Activated T-helper 2 cell treated with anti-CD3 and anti-CD28 coated beads, Interferon-gamma antibody, Interleukin-2, Interleukin-4, amounts not matched to agents 10 μg/mL and 5 μg/mL and 100 μg/mL, durations not matched to agents 14 hours and 24 hours and 36 hours (primary cell): ENCODE results near the gene NFIX. TPM values are rescaled to one million over a fixed set of nuclear protein-coding genes. Genes with fewer than 3 reads are reported as not detected.

ENCODE experiments used
- DNase-seq: peaks from one replicate; pipeline ENCODE4 v3.0.0; 2021; ENCODE audit warnings: low spot score
- H3K27ac Mint-ChIP-seq: one replicate; pipeline ENCODE4 v1.8.0; 2021; ENCODE audit warnings: mixed read lengths
- H3K27me3 Mint-ChIP-seq: one replicate; pipeline ENCODE4 v1.8.0; 2021; ENCODE audit warnings: low read depth, mixed read lengths
- H3K36me3 Mint-ChIP-seq: one replicate; pipeline ENCODE4 v1.8.0; 2021; ENCODE audit warnings: low read depth, mixed read lengths
- H3K4me1 Mint-ChIP-seq: one replicate; pipeline ENCODE4 v1.8.0; 2021; ENCODE audit warnings: low read depth, mixed read lengths
- H3K4me3 Mint-ChIP-seq: one replicate; pipeline ENCODE4 v1.8.0; 2021; ENCODE audit warnings: low read depth, mild to moderate bottlenecking, moderate library complexity, mixed read lengths
- H3K9me3 Mint-ChIP-seq: one replicate; pipeline ENCODE4 v1.8.0; 2021; ENCODE audit warnings: mixed read lengths
- intact Hi-C: fragments of 100-400 bp; cut with micrococcal nuclease; formaldehyde crosslinking; loops from one replicate; pipeline ENCODE4 v1.15.1; 2023
- total RNA-seq: library from RNA; stranded (reverse); gene quantifications from 2 replicates; pipeline ENCODE4 v1.2.3, GENCODE V29; 2022

The NFIX gene
- total RNA-seq, 1 donor from 2014 or later: 2.7 TPM

DNA sequence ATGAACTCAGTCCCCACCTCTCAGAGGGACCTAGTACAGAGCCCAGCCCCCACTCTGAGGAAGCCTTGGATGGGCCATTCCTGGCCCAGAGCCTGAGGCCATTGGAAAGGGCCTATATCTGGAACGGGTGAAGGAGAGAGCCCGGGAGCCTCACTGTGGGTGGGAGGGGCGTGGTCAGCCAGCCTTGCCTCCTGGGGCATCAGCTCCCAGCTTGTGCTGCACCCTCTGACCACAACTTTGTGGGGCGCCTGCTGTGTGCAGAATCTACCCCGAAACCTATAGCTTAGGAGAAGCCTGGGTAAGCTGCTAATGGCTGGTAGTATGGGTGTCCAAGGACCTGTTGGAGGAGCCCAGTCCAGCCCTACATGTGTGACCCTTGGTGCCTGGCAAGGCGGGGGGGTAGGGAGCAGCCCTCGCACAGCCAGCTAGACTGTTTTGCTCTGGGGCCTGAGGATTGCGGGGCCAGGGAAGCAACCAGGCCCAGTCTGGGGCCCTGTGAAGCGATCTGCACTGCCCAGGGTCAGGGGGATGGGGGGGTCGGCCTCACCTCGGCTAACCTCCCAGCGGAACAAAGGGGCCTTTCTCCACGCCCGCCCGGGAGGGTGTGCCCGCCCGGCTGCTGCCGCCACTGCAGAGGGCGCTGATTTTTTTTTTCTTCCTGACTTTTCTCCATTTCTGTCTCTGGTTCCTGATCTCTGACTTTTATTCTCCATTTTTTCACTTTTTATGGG is 65.1 kb downstream of the NFIX start:
- intact Hi-C loops: no loop called here
- Mint-ChIP-seq H3K27me3 (peaks cover 29% of the 10 kb centered on the region), H3K27ac (no peak overlapping the region), H3K4me1 (peaks cover 4% of the 10 kb centered on the region), H3K9me3 (no peaks in the 10 kb centered on the region), H3K4me3 (peak overlapping the region; percentile 70), H3K36me3 (no peaks in the 10 kb centered on the region)
- DNase-seq: no peak

DNA sequence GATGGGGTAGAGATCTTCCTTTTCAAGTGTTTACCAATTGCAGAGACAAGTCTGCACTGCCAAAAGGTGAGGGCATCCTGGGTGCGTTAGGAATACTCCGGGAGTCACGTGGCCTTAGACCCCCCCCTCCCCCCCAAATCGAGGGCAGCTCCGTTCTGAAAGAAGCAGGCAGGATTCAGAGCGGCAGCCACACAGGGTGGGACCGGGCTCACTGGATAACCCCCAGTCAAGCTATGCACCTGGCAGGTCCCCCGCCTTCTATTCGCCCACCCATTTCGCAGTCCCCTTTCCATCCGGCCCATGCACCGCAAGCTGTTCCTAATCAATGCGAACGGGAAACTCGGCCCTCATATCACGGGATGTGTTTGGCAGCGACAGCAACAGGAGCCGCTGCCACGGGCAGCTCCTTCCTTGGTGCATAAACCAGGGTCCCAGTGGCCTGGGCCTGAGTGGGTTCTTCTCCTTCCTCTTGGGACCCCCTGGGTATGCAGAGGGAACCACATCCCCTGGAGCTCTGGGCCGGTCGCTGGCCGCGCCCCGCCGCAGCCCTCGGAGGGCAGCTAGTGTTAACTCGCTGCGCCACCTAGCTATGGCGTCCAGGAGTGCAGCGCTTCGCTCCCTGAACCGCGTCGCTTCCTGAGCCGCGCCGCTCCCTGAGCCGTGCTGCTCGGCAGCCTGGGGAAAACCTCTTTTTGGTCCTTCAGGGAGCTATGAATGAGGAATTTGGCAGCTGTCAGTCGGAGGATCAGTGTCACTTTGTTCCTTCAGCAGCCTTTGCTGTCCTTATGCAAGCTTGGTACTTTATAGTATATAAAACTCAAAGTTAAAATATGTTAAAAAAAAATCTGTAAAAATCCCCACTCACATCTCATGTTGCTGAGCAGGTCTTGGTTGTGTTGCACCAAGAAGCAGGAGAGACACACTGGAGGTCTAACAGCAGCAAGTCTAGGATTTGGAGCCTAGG is 66.0 kb downstream of the NFIX start:
- peak; percentile 68 for DNase-seq
- Mint-ChIP-seq H3K27me3 (peaks cover 29% of the 10 kb centered on the region), H3K27ac (no peak overlapping the region), H3K9me3 (no peaks in the 10 kb centered on the region), H3K36me3 (no peaks in the 10 kb centered on the region), H3K4me3 (peak overlapping the region; percentile 70), H3K4me1 (peaks cover 4% of the 10 kb centered on the region)
- intact Hi-C loops: loop anchor here (1.0 kb wide), 3 partner anchors 32 to 84 kb away; no protein-coding TSS in a partner anchor

DNA sequence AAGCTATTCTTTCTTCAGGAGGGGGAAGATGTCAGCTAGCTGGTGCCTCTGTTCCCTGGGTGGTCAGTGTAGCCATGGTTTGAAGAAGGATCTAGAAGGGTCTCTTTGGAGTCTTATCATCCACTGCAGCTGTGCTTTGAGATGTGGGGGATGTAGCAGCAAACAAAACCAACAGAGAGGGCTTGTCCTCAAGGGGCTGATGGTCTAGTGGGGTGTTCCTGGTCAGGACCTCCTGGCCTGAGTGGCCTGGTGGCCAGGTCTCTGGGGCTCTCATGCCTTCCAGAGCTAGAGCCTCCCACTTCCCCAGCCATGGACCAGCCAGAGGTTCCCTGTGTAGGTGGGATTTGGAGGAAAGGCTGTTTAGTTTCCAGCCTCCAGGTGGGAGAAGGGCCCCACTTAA is 67.0 kb downstream of the NFIX start:
- H3K27me3 Mint-ChIP-seq: peaks cover 29% of the 10 kb centered on the region
- no peak overlapping the region for H3K27ac Mint-ChIP-seq
- peaks cover 4% of the 10 kb centered on the region for H3K4me1 Mint-ChIP-seq
- intact Hi-C loops: no loop called here
- H3K36me3 Mint-ChIP-seq: no peaks in the 10 kb centered on the region
- H3K4me3 Mint-ChIP-seq: no peak overlapping the region
- no peak for DNase-seq
- no peaks in the 10 kb centered on the region for H3K9me3 Mint-ChIP-seq

DNA sequence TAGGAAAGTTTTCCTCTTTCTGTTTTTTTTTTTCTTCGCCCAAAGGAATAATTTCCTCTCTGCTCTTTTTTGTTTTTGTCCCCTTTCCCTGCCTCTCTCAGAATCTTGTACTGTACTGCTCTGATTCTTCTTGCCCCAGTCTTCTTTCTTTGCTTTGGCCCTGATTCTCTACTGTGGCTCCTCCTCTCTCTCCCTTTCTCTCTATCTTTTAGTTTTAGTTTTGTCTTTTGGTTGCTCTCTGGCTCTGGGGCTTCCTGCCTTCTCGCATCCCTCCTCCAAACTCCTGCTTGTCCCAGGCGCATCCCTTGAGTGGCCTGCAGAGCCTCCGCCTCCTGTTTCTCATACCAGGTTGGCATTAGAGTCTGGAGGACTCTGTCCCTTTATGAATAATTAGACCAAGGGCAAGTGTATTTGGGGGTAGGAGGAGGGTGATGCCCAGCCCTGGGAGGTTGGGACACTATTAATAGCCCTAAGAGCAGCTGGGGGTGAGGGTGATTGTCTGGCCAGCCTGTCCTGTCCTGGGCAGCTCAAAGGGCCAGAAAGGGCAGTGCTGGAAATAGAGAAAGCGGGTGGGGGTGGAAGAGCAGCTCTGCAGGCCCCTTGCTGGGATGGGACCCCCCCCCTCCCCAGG is 68.3 kb downstream of the NFIX start:
- DNase-seq: no peak
- Mint-ChIP-seq H3K4me1 (peaks cover 4% of the 10 kb centered on the region), H3K4me3 (no peak overlapping the region), H3K9me3 (no peaks in the 10 kb centered on the region), H3K27me3 (peaks cover 28% of the 10 kb centered on the region), H3K36me3 (no peaks in the 10 kb centered on the region), H3K27ac (no peak overlapping the region)
- intact Hi-C loops: no loop called here

DNA sequence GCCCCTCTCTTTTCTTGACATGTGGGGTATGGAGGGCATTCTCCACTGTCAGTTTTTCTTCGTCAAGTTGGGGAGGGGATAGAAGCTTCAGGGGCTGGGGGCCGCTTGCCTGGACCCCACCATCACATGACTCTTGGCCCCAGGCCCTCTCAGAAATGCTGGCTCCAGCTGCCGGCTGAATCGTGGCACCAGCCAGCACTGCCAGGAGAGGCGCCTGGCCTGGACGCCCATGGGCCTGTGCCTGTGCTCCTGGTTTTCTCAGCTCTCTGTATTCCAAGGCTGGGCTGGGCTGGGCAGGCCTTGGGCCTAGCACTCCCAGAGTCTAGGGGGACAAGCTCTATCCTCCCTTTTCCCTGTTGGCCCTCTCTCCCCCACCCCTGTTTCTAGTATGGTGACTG is 68.8 kb downstream of the NFIX start:
- intact Hi-C loops: no loop called here
- peaks cover 26% of the 10 kb centered on the region for H3K27me3 Mint-ChIP-seq
- H3K36me3 Mint-ChIP-seq: no peaks in the 10 kb centered on the region
- H3K4me3 Mint-ChIP-seq: no peak overlapping the region
- no peak overlapping the region for H3K27ac Mint-ChIP-seq
- no peaks in the 10 kb centered on the region for H3K9me3 Mint-ChIP-seq
- H3K4me1 Mint-ChIP-seq: peaks cover 4% of the 10 kb centered on the region
- no peak for DNase-seq

DNA sequence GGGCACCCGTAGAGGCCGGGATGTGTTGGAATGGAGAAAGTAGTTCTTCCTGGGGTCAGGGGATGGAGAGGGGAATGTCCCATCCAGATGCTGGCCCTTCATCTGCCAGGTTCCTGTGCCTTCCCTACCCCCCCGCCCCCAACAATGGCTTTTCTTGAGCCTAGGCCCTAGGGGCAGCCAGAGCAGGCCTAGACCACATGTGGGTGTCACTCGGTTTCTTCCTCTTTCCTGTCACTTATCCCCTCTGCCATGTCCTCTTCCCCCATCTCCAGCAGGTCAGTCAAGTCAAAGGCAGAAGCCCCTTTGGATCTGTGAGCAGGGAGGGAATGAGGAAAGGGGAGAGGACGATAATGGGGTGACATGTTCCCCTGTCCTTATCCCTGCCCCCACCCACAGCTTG is 71.0 kb downstream of the NFIX start:
- Mint-ChIP-seq H3K27me3 (peaks cover 18% of the 10 kb centered on the region), H3K27ac (no peak overlapping the region), H3K4me1 (peaks cover 3% of the 10 kb centered on the region), H3K4me3 (no peak overlapping the region), H3K36me3 (no peaks in the 10 kb centered on the region), H3K9me3 (no peaks in the 10 kb centered on the region)
- no peak for DNase-seq
- intact Hi-C loops: no loop called here

DNA sequence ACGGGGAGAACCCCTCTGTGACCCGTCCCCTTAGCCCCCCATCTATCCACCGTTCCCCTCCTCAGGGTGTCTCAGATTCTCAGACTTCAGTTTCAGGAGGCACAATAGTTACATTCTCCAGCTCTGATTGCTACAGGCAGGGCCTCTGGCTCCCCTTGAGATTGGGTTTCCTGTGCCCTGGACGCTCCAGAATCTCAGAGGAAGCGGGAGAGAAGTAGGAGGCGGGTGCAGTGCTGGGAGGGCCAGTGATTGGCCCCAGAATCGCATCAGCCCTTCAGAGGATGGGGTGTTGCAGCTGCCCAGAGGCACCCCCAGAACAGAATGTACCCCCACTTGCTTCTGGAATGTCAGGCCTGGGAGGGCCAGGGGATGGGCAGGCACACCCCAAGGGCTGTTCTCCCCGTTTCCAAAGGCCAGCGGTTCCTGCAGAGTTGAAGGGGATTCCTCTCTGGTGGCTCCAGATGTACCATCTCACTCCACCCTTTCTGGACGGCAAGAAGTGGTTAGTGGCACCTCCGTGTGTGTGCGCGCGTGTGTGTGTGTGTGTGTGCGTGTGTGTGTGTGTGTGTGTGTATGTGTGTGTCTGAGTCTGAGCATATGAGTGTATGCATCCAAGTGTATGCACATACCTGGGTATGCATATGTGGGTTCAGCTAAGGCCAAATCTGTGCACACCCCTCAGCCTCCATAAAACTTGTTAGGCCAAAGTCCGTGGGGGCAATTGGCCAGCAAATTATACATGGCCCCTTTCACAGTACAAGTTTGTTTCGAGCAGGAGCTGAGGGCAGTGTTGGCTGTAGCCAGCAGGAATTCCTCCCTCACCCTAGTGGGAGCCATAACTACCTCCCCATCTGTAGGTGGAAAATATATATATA is 71.9 kb downstream of the NFIX start:
- DNase-seq: no peak
- peaks cover 11% of the 10 kb centered on the region for H3K27me3 Mint-ChIP-seq
- H3K4me3 Mint-ChIP-seq: no peak overlapping the region
- intact Hi-C loops: no loop called here
- H3K27ac Mint-ChIP-seq: no peak overlapping the region
- H3K4me1 Mint-ChIP-seq: no peaks in the 10 kb centered on the region
- no peaks in the 10 kb centered on the region for H3K36me3 Mint-ChIP-seq
- H3K9me3 Mint-ChIP-seq: no peaks in the 10 kb centered on the region

DNA sequence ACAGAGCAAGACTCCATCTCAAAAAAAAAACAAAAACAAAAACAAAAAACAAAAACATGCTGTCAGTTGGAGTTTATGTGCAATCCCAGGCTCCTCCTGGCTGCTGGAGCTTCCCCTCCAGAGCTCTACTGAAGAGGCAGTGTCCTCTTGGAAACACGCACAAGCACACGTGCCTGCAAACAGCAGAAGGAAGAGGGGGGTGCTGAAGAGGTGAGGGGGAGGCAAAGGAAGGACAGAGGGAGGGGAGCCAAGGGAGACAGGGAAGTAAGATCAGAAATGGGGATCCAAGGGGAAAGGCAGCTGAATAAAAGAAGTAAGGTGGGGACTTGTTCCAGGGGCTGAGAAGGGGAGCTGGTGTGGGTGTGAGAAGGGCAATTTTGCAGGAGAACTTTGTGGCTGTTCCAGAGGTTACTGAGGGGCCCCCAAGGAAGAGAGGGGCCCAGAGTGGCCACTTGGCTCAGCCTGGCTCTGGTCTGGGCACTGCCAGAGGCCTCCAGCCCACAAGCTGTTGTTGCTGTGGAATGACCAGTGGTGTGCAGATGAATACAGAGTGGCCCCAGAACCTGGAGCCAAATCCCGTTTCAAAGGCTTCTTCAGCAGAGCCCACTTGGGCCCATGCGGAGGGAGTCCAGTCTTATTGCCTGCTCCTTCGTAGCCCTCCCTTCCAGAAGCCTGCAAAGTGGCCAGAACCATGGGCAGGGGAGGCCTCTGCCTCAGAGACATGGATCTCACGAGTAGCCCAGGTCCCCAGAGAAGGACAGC is 73.0 kb downstream of the NFIX start:
- no peak for DNase-seq
- Mint-ChIP-seq H3K4me1 (no peaks in the 10 kb centered on the region), H3K27me3 (peaks cover 3% of the 10 kb centered on the region), H3K9me3 (no peaks in the 10 kb centered on the region), H3K27ac (no peak overlapping the region), H3K36me3 (no peaks in the 10 kb centered on the region), H3K4me3 (no peak overlapping the region)
- intact Hi-C loops: no loop called here

DNA sequence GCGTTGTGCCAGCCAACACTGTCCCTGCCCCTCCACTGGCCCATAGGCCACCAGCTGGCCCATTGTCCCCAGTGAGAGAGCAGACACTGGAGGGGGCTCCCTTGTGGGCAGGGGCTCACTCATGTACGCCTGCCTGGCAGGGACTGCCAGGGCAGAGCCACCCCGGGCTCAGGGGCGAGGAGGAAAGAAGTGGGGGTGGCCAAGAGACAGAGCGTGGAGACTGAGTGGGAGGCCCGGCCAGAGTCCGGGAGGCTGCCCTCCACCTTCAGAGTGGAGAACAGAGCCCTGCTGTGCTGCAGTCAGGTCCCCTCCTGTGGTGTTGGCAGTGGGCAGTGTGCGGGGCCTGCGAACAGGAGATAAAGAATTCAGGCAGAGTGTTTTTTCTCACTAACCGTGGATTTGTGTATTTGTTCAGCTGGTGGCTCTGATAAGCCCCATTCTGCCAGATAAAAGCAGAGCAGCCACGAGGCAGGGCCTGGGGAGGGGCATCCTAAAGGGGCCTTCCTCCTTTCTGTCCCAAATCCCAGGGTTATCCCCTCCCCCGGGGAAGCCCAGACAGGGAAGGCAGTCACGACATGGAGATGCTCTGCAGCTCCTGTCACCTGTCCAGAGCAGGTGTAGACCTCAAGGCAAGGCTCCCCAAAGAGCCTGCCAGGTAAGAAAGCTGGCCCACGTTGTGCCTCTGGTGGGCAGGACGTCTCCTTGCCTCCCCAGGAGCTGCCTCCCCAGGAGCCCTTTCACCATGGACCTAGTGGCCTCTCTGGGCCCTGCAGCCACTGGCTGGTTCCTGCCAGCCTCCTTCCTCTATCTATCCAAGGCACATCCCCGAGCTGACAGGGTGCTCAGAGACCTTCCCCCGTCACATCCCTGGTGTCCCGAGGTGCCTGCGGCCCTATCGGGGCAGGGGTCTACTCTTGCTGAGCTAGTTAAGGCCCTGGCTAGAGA is 74.4 kb downstream of the NFIX start:
- Mint-ChIP-seq H3K36me3 (no peaks in the 10 kb centered on the region), H3K4me3 (no peak overlapping the region), H3K27ac (no peak overlapping the region), H3K9me3 (no peaks in the 10 kb centered on the region), H3K4me1 (no peaks in the 10 kb centered on the region), H3K27me3 (no peaks in the 10 kb centered on the region)
- no peak for DNase-seq
- intact Hi-C loops: no loop called here

DNA sequence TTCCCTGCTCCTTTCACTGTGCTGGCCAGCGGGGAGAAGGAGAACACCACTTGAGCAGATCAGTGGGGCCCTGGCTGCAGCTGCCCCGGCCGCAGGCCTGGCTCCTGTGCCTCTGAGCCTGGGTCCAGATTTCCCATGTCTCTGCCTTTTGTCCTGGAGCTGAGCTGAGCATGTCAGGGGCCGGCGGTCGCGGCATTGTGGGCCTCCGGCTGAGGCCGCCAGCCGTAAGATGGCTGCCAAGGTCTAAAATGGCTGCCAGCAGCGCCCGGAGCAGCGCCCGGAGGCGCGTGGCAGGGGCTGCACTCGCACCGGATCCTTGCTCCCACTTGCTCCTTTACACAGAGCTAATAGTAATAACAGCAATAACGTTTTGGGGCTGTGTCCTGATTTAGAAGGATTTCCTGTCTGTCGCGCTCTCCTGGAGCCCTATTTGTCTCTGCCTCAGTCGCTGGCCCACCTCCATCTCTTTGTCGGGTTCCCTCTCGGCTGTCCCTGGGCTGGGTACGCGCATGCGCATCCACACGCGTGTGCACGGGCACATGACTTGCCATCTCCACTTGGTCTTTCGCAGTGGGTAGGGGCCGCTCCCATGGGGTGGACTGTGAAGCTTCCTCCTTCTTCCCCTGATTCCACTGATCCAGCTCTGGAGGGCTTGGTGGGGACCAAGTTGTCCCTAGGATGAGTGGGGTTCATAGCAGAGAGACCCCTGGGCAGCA is 75.3 kb downstream of the NFIX start:
- intact Hi-C loops: no loop called here
- Mint-ChIP-seq H3K4me3 (no peak overlapping the region), H3K27ac (no peak overlapping the region), H3K4me1 (no peaks in the 10 kb centered on the region), H3K9me3 (no peaks in the 10 kb centered on the region), H3K36me3 (no peaks in the 10 kb centered on the region), H3K27me3 (no peaks in the 10 kb centered on the region)
- no peak for DNase-seq
